Measurements from ENCODE around the gene TRIM52.

GRCh38 chr5:181241393-181241975 lies 19.5 kb downstream of the TRIM52 start:
- TF ChIP-seq CTCF (conservative IDR thresholded peaks at IDR 0.05 in 1 of 2, IDR thresholded peaks at IDR 0.05 in 1 of 2; ENCODE audit: low read depth in 1 of 2, low read length in 2 of 2), result no peak
- TF ChIP-seq EZH2 (IDR thresholded peaks at IDR 0.05; ENCODE audit: low read length, missing control alignments), result no peak

Measured in fibroblast of lung (primary cell).